HUES6 (cell line): ENCODE results near the gene ARHGAP22.
A peak's percentile ranks its signal among the peaks of the same experiment; 100 is the strongest.

Experiments used
- H3K27ac ChIP-seq: 2 replicates; pipeline ENCODE4 v1.7.0; 2013; ENCODE audit warnings: low read depth, mild to moderate bottlenecking, low read length, inconsistent platforms
- H3K27me3 ChIP-seq: 2 replicates; pipeline ENCODE4 v1.6.1; 2013; ENCODE audit warnings: low read length; ENCODE audit not compliant: control insufficient read depth, insufficient read depth
- H3K36me3 ChIP-seq: 2 replicates; pipeline ENCODE4 v1.6.1; 2013; ENCODE audit warnings: low read length; ENCODE audit not compliant: control insufficient read depth, insufficient read depth
- H3K4me1 ChIP-seq: 2 replicates; pipeline ENCODE4 v1.6.1; 2013; ENCODE audit warnings: low read length; ENCODE audit not compliant: control insufficient read depth, insufficient read depth
- H3K4me3 ChIP-seq: 2 replicates; pipeline ENCODE4 v1.5.1; 2013; ENCODE audit warnings: low read depth, low read length
- H3K9ac ChIP-seq: one replicate; pipeline ENCODE4 v1.6.1; 2013; ENCODE audit warnings: mild to moderate bottlenecking, low read length
- H3K9me3 ChIP-seq: 2 replicates; pipeline ENCODE4 v1.6.1; 2013; ENCODE audit warnings: low read depth, low read length; ENCODE audit not compliant: control insufficient read depth, insufficient read depth

The ARHGAP22 gene

GRCh38 chr10:48595539-48595932 lies 9.3 kb downstream of the ARHGAP22 start:
- no peak overlapping the region for H3K4me3 ChIP-seq
- no peaks in the 10 kb centered on the region for H3K9me3 ChIP-seq
- no peaks in the 10 kb centered on the region; the same call in none of the 2 replicates for H3K27me3 ChIP-seq

DNA sequence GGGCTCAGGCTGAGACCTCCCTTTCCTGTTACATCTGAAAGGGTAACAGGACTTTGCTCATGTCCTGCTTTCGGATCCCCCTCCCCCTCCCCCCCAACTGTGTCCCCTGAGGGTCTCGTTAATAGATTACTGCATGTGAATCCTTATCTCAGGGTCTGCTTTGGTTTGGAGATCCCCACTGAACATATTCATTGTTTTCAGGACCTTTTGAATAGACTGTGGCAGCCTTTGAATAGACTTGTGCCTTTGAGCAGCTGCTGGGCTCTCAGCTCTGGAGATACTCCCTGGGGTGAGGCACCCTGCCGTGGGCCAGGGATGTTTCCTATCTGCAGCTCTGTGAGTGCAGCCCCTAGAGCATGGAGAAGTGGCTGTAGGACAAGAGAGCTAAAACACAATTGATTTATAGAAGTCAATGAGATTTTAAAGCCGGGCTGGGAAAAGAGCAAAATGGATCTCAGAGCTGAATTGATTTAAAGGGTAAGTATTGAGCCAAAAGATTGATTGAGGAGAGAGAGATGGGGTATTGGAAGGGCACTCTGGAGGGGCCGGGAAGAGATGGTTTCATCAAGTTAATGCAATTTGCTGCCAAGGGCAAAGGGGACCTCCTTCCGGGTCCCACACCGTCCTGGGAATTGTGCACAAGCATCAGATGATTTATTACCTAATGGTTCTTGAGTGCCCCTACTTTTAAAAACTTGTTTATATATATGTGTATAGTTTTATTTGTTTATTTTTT lies 9.9 kb downstream of the ARHGAP22 start:
- Histone ChIP-seq H3K9ac (no peak overlapping the region), H3K27ac (no peak overlapping the region), H3K4me3 (peak overlapping the region; percentile 22; the same call in 1 of the 2 replicates), H3K36me3 (no peaks in the 10 kb centered on the region), H3K27me3 (no peaks in the 10 kb centered on the region; the same call in none of the 2 replicates), H3K4me1 (peaks cover 16% of the 10 kb centered on the region), H3K9me3 (no peaks in the 10 kb centered on the region)

More at GRCh38 chr10:48595539-48595932, 9.3 kb downstream of the ARHGAP22 start:
- Histone ChIP-seq H3K36me3 (no peaks in the 10 kb centered on the region), H3K9ac (no peak overlapping the region), H3K27ac (no peak overlapping the region), H3K4me1 (peaks cover 16% of the 10 kb centered on the region)

GRCh38 chr10:48594371-48594770 lies 10.5 kb downstream of the ARHGAP22 start:
- Histone ChIP-seq H3K4me3 (no peak overlapping the region), H3K27ac (no peak overlapping the region), H3K9ac (no peak overlapping the region), H3K27me3 (no peaks in the 10 kb centered on the region; the same call in none of the 2 replicates), H3K36me3 (no peaks in the 10 kb centered on the region), H3K9me3 (no peaks in the 10 kb centered on the region), H3K4me1 (peaks cover 16% of the 10 kb centered on the region)

DNA sequence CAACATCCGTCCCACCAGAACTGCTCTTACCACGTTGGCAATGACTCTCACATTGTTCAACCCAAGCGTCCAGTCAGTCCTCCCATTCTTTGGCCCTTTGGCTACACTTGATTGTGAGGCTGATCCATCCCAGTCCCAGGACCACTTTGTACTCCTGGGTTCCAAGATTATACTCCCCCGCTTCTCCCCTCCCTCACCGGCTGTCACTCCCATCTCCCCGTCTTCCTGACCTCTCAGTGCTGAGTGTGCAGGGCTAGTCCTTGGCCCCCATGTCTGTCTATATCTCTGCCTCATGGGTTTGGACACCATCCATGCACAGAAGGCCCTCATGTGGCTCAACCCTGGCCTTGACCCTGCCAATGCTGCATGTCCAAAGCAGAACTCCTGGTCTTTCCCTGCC lies 12.5 kb downstream of the ARHGAP22 start:
- H3K27me3 ChIP-seq, result no peaks in the 10 kb centered on the region; the same call in none of the 2 replicates
- H3K27ac ChIP-seq, result no peak overlapping the region
- H3K9me3 ChIP-seq, result no peaks in the 10 kb centered on the region
- no peaks in the 10 kb centered on the region for H3K36me3 ChIP-seq
- peaks cover 16% of the 10 kb centered on the region for H3K4me1 ChIP-seq
- H3K4me3 ChIP-seq, result no peak overlapping the region
- no peak overlapping the region for H3K9ac ChIP-seq

DNA sequence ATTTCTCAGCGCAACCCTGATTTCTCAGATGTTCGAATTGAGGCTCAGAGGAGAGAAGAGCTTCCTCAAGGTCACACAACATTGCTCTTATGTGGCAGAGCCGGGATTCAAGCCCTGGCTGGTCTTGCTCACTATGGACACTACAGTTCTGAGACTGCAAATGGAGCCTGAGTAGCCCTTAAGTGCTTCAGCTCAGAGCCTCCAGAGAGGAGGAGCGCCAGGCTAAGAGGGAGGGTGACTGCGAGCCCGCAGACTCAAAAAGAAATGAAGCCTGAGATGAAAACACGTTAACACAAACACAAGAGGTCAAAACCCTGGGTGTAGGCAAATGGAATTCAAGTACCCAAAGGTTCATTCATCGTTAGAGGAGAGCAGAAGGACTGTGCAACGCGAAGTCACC lies 13.9 kb downstream of the ARHGAP22 start:
- Histone ChIP-seq H3K27ac (no peak overlapping the region), H3K4me1 (peaks cover 16% of the 10 kb centered on the region), H3K27me3 (no peaks in the 10 kb centered on the region; the same call in 1 of the 2 replicates), H3K36me3 (no peaks in the 10 kb centered on the region), H3K4me3 (no peak overlapping the region), H3K9ac (no peak overlapping the region), H3K9me3 (peaks cover 4% of the 10 kb centered on the region)

DNA sequence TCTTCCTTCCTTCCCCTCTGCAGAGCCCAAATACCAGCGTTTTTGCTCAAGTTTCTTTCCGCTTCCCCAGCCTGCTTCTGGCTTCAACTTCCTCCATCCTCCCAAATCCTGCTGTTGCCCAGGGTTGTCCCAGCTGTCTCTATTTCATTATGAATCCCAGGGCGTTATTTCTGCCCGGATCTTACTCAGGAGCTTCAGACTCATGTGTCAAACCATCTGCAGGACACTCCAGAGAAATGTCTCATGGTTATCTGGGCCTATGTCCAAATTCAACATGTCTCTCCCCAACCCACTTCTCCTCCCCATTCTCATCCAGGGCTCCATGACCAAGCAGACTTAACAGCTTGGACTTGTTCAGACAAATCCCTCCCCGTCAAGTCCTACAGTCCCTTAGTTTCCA lies 15.6 kb downstream of the ARHGAP22 start:
- Histone ChIP-seq H3K27me3 (no peaks in the 10 kb centered on the region; the same call in 1 of the 2 replicates), H3K9me3 (peaks cover 19% of the 10 kb centered on the region), H3K27ac (no peak overlapping the region), H3K4me3 (no peak overlapping the region), H3K4me1 (peaks cover 3% of the 10 kb centered on the region), H3K9ac (no peak overlapping the region), H3K36me3 (no peaks in the 10 kb centered on the region)

DNA sequence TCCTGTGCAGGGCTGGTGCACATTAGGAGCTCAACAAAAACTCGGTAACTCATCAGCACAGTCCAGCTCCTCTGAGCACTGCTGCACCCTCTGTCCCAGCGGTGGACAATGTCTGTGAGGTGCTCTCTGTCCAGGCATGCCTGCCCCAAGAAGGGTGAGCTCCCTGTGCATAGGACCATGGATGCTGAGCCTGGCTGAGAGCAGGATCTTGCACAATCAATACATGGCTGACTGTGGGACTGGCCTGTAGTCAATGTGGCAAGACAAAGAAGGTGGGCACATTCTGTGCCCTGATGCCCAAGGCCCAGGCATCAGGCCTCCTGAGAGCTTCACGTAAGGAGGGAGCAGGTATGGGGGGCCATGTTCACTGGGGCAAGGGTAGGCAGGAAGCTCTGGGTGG lies 17.1 kb downstream of the ARHGAP22 start:
- Histone ChIP-seq H3K4me3 (no peak overlapping the region), H3K4me1 (no peaks in the 10 kb centered on the region), H3K27me3 (no peaks in the 10 kb centered on the region; the same call in 1 of the 2 replicates), H3K9me3 (peaks cover 29% of the 10 kb centered on the region), H3K27ac (no peak overlapping the region), H3K9ac (no peak overlapping the region), H3K36me3 (no peaks in the 10 kb centered on the region)

- H3K9me3 ChIP-seq, result peaks cover 29% of the 10 kb centered on the region
- no peak overlapping the region for H3K4me3 ChIP-seq
- no peak overlapping the region for H3K9ac ChIP-seq
- no peaks in the 10 kb centered on the region; the same call in 1 of the 2 replicates for H3K27me3 ChIP-seq
- H3K4me1 ChIP-seq, result no peaks in the 10 kb centered on the region
- H3K36me3 ChIP-seq, result no peaks in the 10 kb centered on the region
- H3K27ac ChIP-seq, result no peak overlapping the region
Measured at GRCh38 chr10:48587101-48587500, 17.8 kb downstream of the ARHGAP22 start.

DNA sequence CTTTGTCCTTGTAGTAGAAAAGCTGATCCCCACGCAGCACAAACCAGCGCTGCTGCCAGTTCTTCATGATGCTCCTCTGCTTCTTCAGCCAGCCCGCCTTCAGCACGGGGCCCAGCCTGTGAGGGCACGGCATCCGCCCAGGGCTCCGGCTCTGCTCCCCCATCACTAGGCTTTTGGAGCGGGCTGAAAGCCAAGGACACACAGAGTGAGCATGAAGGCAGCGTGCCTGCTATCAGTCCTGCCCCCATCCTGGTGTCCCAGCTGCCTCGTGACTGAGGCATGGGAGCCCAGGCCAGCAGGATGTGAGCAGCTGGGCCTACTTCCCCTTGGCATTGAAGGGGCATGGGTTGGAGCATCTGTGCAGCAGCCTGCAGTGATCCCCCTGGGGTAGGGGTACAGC lies 21.9 kb downstream of the ARHGAP22 start:
- H3K4me3 ChIP-seq, result no peak overlapping the region

DNA sequence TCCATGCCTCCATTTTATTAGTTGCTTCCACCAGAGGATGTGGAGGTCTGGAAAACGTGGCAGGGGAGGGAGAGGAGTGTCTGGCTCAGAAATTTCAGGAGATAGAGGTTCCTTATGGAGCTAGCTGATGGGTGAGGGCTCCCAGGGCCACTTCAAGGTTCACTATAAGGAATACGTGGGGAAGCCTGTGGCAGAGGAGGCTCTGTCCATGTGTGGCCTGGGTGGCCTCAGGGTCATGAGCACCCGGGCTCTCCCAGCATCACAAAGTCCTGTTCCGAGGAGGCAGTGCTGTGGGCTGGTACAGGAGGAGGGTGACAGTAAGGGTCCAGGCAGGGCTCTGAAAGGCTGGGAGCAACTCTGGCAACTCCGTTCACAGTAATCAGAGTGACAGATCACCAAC lies 24.6 kb downstream of the ARHGAP22 start:
- H3K4me1 ChIP-seq, result peaks cover 14% of the 10 kb centered on the region
- H3K27ac ChIP-seq, result no peak overlapping the region
- no peaks in the 10 kb centered on the region for H3K36me3 ChIP-seq
- H3K4me3 ChIP-seq, result no peak overlapping the region
- no peak overlapping the region for H3K9ac ChIP-seq
- H3K27me3 ChIP-seq, result no peaks in the 10 kb centered on the region
- H3K9me3 ChIP-seq, result peaks cover 17% of the 10 kb centered on the region

More for the DNA sequence above, 21.9 kb downstream of the ARHGAP22 start:
- Histone ChIP-seq H3K4me1 (peaks cover 14% of the 10 kb centered on the region), H3K9ac (no peak overlapping the region), H3K36me3 (no peaks in the 10 kb centered on the region), H3K27me3 (no peaks in the 10 kb centered on the region), H3K9me3 (peaks cover 29% of the 10 kb centered on the region), H3K27ac (no peak overlapping the region)

- Histone ChIP-seq H3K4me3 (no peak overlapping the region), H3K27me3 (no peaks in the 10 kb centered on the region), H3K27ac (no peak overlapping the region), H3K36me3 (no peaks in the 10 kb centered on the region), H3K9ac (no peak overlapping the region), H3K9me3 (peaks cover 11% of the 10 kb centered on the region), H3K4me1 (peaks cover 14% of the 10 kb centered on the region)
Measured at GRCh38 chr10:48579251-48579960, 25.5 kb downstream of the ARHGAP22 start.
